Endothelial cell of umbilical vein (primary cell): ENCODE measurements around the gene ZFHX2. TPM values are rescaled to one million over a fixed set of nuclear protein-coding genes. Genes with fewer than 3 reads are reported as not detected.

Source experiments
- BruUV-seq: library from RNA; stranded (reverse); fragments of 400-500 nt; replicated peaks from 2 replicates; lab custom pipeline; 2021; lab: Mats Ljungman, UMichigan
- CTCF ChIA-PET: fragments of 300-600, 350-600 bp; sonication (Branson Sonifier 250); formaldehyde crosslinking; loops from one replicate; lab custom pipeline; 2021; ENCODE audit warnings: antibody characterized with exemption, inconsistent platforms; lab: Charles Lee
- POLR2A ChIA-PET: fragments of 300-600, 350-600 bp; sonication (Branson Sonifier 250); formaldehyde crosslinking; loops from one replicate; lab custom pipeline; 2021; ENCODE audit warnings: antibody characterized with exemption, inconsistent platforms; lab: Charles Lee
- DNase-seq: peaks from one replicate; pipeline ENCODE4 v3.0.0-alpha.2; 2011; ENCODE audit warnings: low read depth, low spot score
- FAIRE-seq: peaks from 2 replicates; lab custom pipeline; 2011; peaks lifted over from hg19 to GRCh38; lab: Jason Lieb, UNC
- H2AFZ ChIP-seq: 2 replicates; pipeline ENCODE4 v1.6.0; 2012; ENCODE audit warnings: low read depth, low read length, control low read depth, inconsistent platforms
- H3K27ac ChIP-seq: 2 replicates; pipeline ENCODE4 v1.5.1; 2011; ENCODE audit warnings: low read depth, mild to moderate bottlenecking, control low read depth, low read length, moderate library complexity; ENCODE audit not compliant: insufficient read depth
- H3K27me3 ChIP-seq, 2 experiments: 2 replicates each; pipeline versions ENCODE4 v1.6.0 to v1.6.1; 2011; ENCODE audit warnings: low read length in 2 of 2, mixed read lengths in 1 of 2; ENCODE audit not compliant: control insufficient read depth in 2 of 2, insufficient read depth in 2 of 2
- H3K36me3 ChIP-seq, 2 experiments: 2 replicates in 1 of 2; 3 replicates in 1 of 2; pipeline ENCODE4 v1.5.1; 2011; ENCODE audit warnings: low read length in 2 of 2, mild to moderate bottlenecking in 1 of 2, moderate library complexity in 1 of 2; ENCODE audit not compliant: control insufficient read depth in 2 of 2, insufficient read depth in 2 of 2; ENCODE audit errors: extremely low read depth in 1 of 2
- H3K4me1 ChIP-seq: 3 replicates; pipeline ENCODE4 v1.5.1; 2011; ENCODE audit warnings: mild to moderate bottlenecking, low read length; ENCODE audit not compliant: control insufficient read depth, insufficient read depth; ENCODE audit errors: extremely low read depth
- H3K4me2 ChIP-seq: 2 replicates; pipeline ENCODE4 v1.6.1; 2011; ENCODE audit warnings: low read length, control low read depth, mixed read lengths; ENCODE audit not compliant: insufficient read depth
- H3K4me3 ChIP-seq, 3 experiments: fragments of 200-600 bp in 1 of 3; sonication (generic), shearing (Covaris generic) in 1 of 3; replicated peaks in 1 of 3; 2 replicates each; pipeline ENCODE4 v1.5.1; 2011 to 2016; ENCODE audit warnings: control low read depth in 3 of 3, low read length in 3 of 3, mild to moderate bottlenecking in 2 of 3, inconsistent platforms in 1 of 3, low read depth in 1 of 3, moderate library complexity in 1 of 3; ENCODE audit not compliant: insufficient read depth in 1 of 3
- H3K79me2 ChIP-seq: 2 replicates; pipeline ENCODE4 v1.6.0; 2012; ENCODE audit warnings: low read length, inconsistent platforms; ENCODE audit not compliant: control insufficient read depth, insufficient read depth
- H3K9ac ChIP-seq: replicated peaks from 2 replicates; pipeline ENCODE3; 2011; ENCODE audit warnings: low read length, control low read depth; ENCODE audit not compliant: insufficient read depth; ENCODE audit errors: extremely low read depth
- H3K9me1 ChIP-seq: replicated peaks from 3 replicates; pipeline ENCODE4 v1.6.0; 2011; ENCODE audit warnings: mild to moderate bottlenecking, low read length; ENCODE audit not compliant: control insufficient read depth, insufficient read depth; ENCODE audit errors: extremely low read depth
- H3K9me3 ChIP-seq: replicated peaks from 2 replicates; pipeline ENCODE4 v1.5.1; 2012; ENCODE audit warnings: low read length, inconsistent platforms; ENCODE audit not compliant: control insufficient read depth, insufficient read depth
- H4K20me1 ChIP-seq: replicated peaks from 2 replicates; pipeline ENCODE3; 2011; ENCODE audit warnings: mild to moderate bottlenecking, low read length; ENCODE audit not compliant: control insufficient read depth, insufficient read depth; ENCODE audit errors: extremely low read depth
- CTCF ChIP-seq, 2 donors: IDR thresholded peaks; 1 replicate in 1 of 2; 2 replicates in 1 of 2; pipeline ENCODE4 v1.5.1; 2011; ENCODE audit warnings: low read length in 2 of 2, mild to moderate bottlenecking in 2 of 2, moderate library complexity in 2 of 2, control low read depth in 1 of 2, inconsistent platforms in 1 of 2, low read depth in 1 of 2; ENCODE audit not compliant: insufficient read depth in 1 of 2; ENCODE audit errors: extremely low read depth in 1 of 2
- EZH2 ChIP-seq: IDR thresholded peaks from 2 replicates; pipeline ENCODE4 v1.6.1; 2012; ENCODE audit warnings: borderline replicate concordance, low read depth, mild to moderate bottlenecking, moderate library complexity, low read length, inconsistent platforms; ENCODE audit not compliant: severe bottlenecking
- FOS ChIP-seq: IDR thresholded peaks from 2 replicates; pipeline ENCODE4 v1.6.1; 2011; ENCODE audit warnings: mild to moderate bottlenecking, low read length, moderate library complexity, borderline replicate concordance; ENCODE audit not compliant: insufficient read depth
- GATA2 ChIP-seq: IDR thresholded peaks from 2 replicates; pipeline ENCODE4 v1.7.0; 2011; ENCODE audit warnings: low read depth, mild to moderate bottlenecking, moderate library complexity, mixed read lengths, low read length; ENCODE audit not compliant: insufficient read length, insufficient read depth
- JUN ChIP-seq: IDR thresholded peaks from 2 replicates; pipeline ENCODE4 v1.6.1; 2011; ENCODE audit warnings: borderline replicate concordance, low read depth; ENCODE audit not compliant: insufficient read length, insufficient read depth
- MAX ChIP-seq: IDR thresholded peaks from 2 replicates; pipeline ENCODE4 v1.6.1; 2011; ENCODE audit not compliant: insufficient read depth, insufficient read length
- MYC ChIP-seq: IDR thresholded peaks from one replicate; pipeline ENCODE4 v1.6.1; 2011; ENCODE audit warnings: mild to moderate bottlenecking, low read depth, low read length
- POLR2A ChIP-seq: IDR thresholded peaks from 2 replicates; pipeline ENCODE4 v1.6.1; 2012; ENCODE audit warnings: low read depth, mild to moderate bottlenecking, control low read depth, low read length
- POLR2AphosphoS5 ChIP-seq: IDR thresholded peaks from 2 replicates; pipeline ENCODE4 v1.6.1; 2012; ENCODE audit warnings: low read depth, mild to moderate bottlenecking, control low read depth, low read length, moderate library complexity; ENCODE audit not compliant: insufficient read depth
- dilution Hi-C: fragments of 300-500 bp; cut with MboI; formaldehyde crosslinking; loops from one replicate; pipeline ENCODE4 v1.15.0; 2019; ENCODE audit warnings: low sequenced_read_pairs; ENCODE audit not compliant: extremely low pct_ligation_motif_present
- intact Hi-C: fragments of 100-400 bp; cut with micrococcal nuclease; formaldehyde crosslinking; loops from one replicate; pipeline ENCODE4 v1.10.0; 2022
- polyA plus RNA-seq, 4 experiments: library from polyadenylated mRNA; depleted of rRNA in 3 of 4; stranded (reverse) in 3 of 4; unstranded in 1 of 4; fragments of >200 nt; gene quantifications; 2 replicates each; pipeline versions ENCODE4 v1.2.1 to v1.2.3, GENCODE V29; 2011 to 2012; ENCODE audit warnings: missing spikeins in 1 of 4
- total RNA-seq: library from RNA; stranded (reverse); gene quantifications from 2 replicates; pipeline ENCODE4 v1.2.3, GENCODE V29; 2021

Gene ZFHX2
- total and polyA plus RNA-seq, 2 donors (not counting 3 experiments of a cell fraction or from before 2014, with no cell fraction given), result 0.25 to 2.3 TPM

GRCh38 chr14:23529016-23529415 lies 22.5 kb downstream of the ZFHX2 start:
- H3K9ac ChIP-seq, result no peak overlapping the region
- no peaks in the 10 kb centered on the region for H3K9me1 ChIP-seq
- no peaks in the 10 kb centered on the region for H3K36me3 ChIP-seq
- H3K9me3 ChIP-seq, result no peaks in the 10 kb centered on the region
- no peaks in the 10 kb centered on the region for H3K4me1 ChIP-seq
- TF ChIP-seq MYC, result no peak
- TF ChIP-seq POLR2A, result no peak
- TF ChIP-seq POLR2AphosphoS5, result no peak
- no peak for TF ChIP-seq JUN
- TF ChIP-seq CTCF (IDR thresholded peaks at IDR 0.05; ENCODE audit: extremely low read depth in 1 of 2, insufficient read depth in 1 of 2, low read depth in 1 of 2, low read length in 2 of 2), result no peak
- TF ChIP-seq MAX, result no peak
- TF ChIP-seq GATA2, result no peak
- no peak for TF ChIP-seq EZH2
- no peak for TF ChIP-seq FOS
- DNase-seq (no peak), FAIRE-seq (no peak)
- H3K4me2 ChIP-seq, result no peak overlapping the region
- intact Hi-C loops (no loop called here), dilution Hi-C loops (no loop called here)
- H2AFZ ChIP-seq, result no peak overlapping the region
- no peaks in the 10 kb centered on the region for H3K27me3 ChIP-seq
- H3K4me3 ChIP-seq, result no peak overlapping the region
- H4K20me1 ChIP-seq, result no peaks in the 10 kb centered on the region
- no TSS peak for BruUV-seq
- no peaks in the 10 kb centered on the region for H3K79me2 ChIP-seq
- ChIA-PET POLR2A (no interaction called here), CTCF (interaction anchor here (1.0 to 2.0 kb wide), 5 partner anchors 9 to 51 kb away, joined by 3 to 10 read pairs (median 7); no protein-coding TSS in a partner anchor)
- no peak overlapping the region for H3K27ac ChIP-seq
